ENCODE data around the gene EIF2B4. TPM values are rescaled to one million over a fixed set of nuclear protein-coding genes. Genes with fewer than 3 reads are reported as not detected.

Gene EIF2B4
- total and polyA plus RNA-seq, 9 of the 15 experiments (the other 6 are each of a cell fraction or from before 2014, with no cell fraction given) = 29.7 to 80.3 (median 58.9) TPM

- H3K27me3 ChIP-seq (ENCODE audit: control insufficient read depth in 2 of 2, insufficient read depth in 2 of 2, low read length in 2 of 2) = no peaks in the 10 kb centered on the region
- 89% methylated on average over 5 of the region's 5 CpGs for WGBS (ENCODE audit: insufficient coverage, low coverage, missing lambda C conversion rate)
- no peak overlapping the region for H3K27ac ChIP-seq (ENCODE audit: extremely low read depth, low read depth, low read length)
- ATAC-seq = no peak
- TF ChIP-seq SMARCA5 (IDR thresholded peaks at IDR 0.05) = no peak
- TF ChIP-seq IRF2 (CRISPR knock-in tag; IDR thresholded peaks at IDR 0.05) = no peak
- no peak for TF ChIP-seq ZBTB34 (CRISPR knock-in tag; IDR thresholded peaks at IDR 0.05)
- peak; percentile 35; the same call in 1 of the 2 replicates for TF ChIP-seq CEBPB (tag; IDR thresholded peaks at IDR 0.05)
- no peak for TF ChIP-seq MBD2 (IDR thresholded peaks at IDR 0.05; ENCODE audit: borderline replicate concordance, low read depth)
- no peak for TF ChIP-seq POLR2AphosphoS2 (IDR thresholded peaks at IDR 0.05; ENCODE audit: low read length)
- no peak for TF ChIP-seq TFE3 (CRISPR knock-in tag; IDR thresholded peaks at IDR 0.05)
- no peak for TF ChIP-seq IRF1 (CRISPR knock-in tag; IDR thresholded peaks at IDR 0.05; ENCODE audit: borderline replicate concordance)
- no peak for TF ChIP-seq MECOM (CRISPR knock-in tag; IDR thresholded peaks at IDR 0.05)
- no peak for TF ChIP-seq HNRNPH1 (optimal IDR thresholded peaks at IDR 0.05; ENCODE audit: low read depth, low read length)
- TF ChIP-seq POLR2A (conservative IDR thresholded peaks at IDR 0.05) = 0 out of 2 replicates have a peak, but pooled peaks have one; percentile 25
- no peak for TF ChIP-seq HEY1 (CRISPR knock-in tag; IDR thresholded peaks at IDR 0.05; ENCODE audit: borderline replicate concordance)
- no peak for TF ChIP-seq ZNF165 (CRISPR knock-in tag; IDR thresholded peaks at IDR 0.05; ENCODE audit: borderline replicate concordance)
- TF ChIP-seq KAT8 (IDR thresholded peaks at IDR 0.05; ENCODE audit: low read depth) = no peak
- no peak for TF ChIP-seq ZC3H4 (CRISPR knock-in tag; IDR thresholded peaks at IDR 0.05; ENCODE audit: borderline replicate concordance)
- POLR2A ChIA-PET = interaction anchor here (0.6 to 2.8 kb wide), 5 partner anchors 8 to 77 kb away, joined by 3 to 14 read pairs (median 4); no protein-coding TSS in a partner anchor
- no peak for DNase-seq (ENCODE audit: extremely low read depth in 1 of 4, low spot score in 3 of 4)
- H3K79me2 ChIP-seq (ENCODE audit: control insufficient read depth, insufficient read depth, low read length) = peaks cover 32% of the 10 kb centered on the region
- intact Hi-C loops (cut with micrococcal nuclease) = no loop called here
- peaks cover 46% of the 10 kb centered on the region for H3K36me3 ChIP-seq (ENCODE audit: control insufficient read depth, insufficient read depth, low read length)
- H4K20me1 ChIP-seq (replicated peaks; ENCODE audit: control insufficient read depth, insufficient read depth, low read length) = no peaks in the 10 kb centered on the region
- H3K4me2 ChIP-seq (ENCODE audit: insufficient read depth, low read length) = no peak overlapping the region
- no TSS peak for BruUV-seq (replicated peaks)
- H3K9me1 ChIP-seq (ENCODE audit: control insufficient read depth, insufficient read depth, low read length) = no peaks in the 10 kb centered on the region
- H3K9me3 ChIP-seq (replicated peaks; ENCODE audit: control insufficient read depth, insufficient read depth, low read depth, low read length) = no peaks in the 10 kb centered on the region
- H3K4me3 ChIP-seq = no peak overlapping the region
- H2AFZ ChIP-seq (ENCODE audit: low read depth, low read length) = no peak overlapping the region
- CTCF ChIA-PET (ENCODE audit: low intra/inter-chr PET ratio) = no interaction called here
- H3K9ac ChIP-seq (ENCODE audit: insufficient read depth in 1 of 2, low read depth in 2 of 2, low read length in 2 of 2) = peak overlapping the region in 1 of 2 experiments; percentile 15; a peak in 1 of 4 replicates
- in situ Hi-C loops (cut with MboI) = no loop called here
- FAIRE-seq = no peak
- H3K4me1 ChIP-seq (replicated peaks in 1 of 2; ENCODE audit: control insufficient read depth in 2 of 2, insufficient read depth in 2 of 2, low read length in 2 of 2) = peaks cover 8 to 21% of the 10 kb centered on the region in 2 experiments; a peak in 4 of 5 replicates
Measured at GRCh38 chr2:27324720-27325119, 45.4 kb downstream of the EIF2B4 start.

Data from K562 (cell line).